HepG2 (cell line): ENCODE data around the gene SCRT2. TPM values are rescaled to one million over a fixed set of nuclear protein-coding genes. Genes with fewer than 3 reads are reported as not detected.

ENCODE experiments used
- CCAR2 ChIP-seq: fragments of 200-400 bp; formaldehyde crosslinking; optimal IDR thresholded peaks from 2 replicates; pipeline ENCODE3; 2018; ENCODE audit warnings: low read depth, mild to moderate bottlenecking, low read length, moderate library complexity
- DMAP1 ChIP-seq: IDR thresholded peaks from 2 replicates; pipeline ENCODE4 v1.6.1; 2016
- ELF4 ChIP-seq: sonication (generic); formaldehyde crosslinking; IDR thresholded peaks from 2 replicates; pipeline ENCODE4 v1.5.0; 2020; ENCODE audit warnings: missing genetic modification reagents, mild to moderate bottlenecking, moderate library complexity, borderline replicate concordance
- ETV5 ChIP-seq: IDR thresholded peaks from 2 replicates; pipeline ENCODE4 v1.6.1; 2018; ENCODE audit warnings: missing biosample characterization, missing genetic modification reagents, inconsistent platforms, borderline replicate concordance
- KDM5A ChIP-seq: fragments of 200-600 bp; sonication (generic); IDR thresholded peaks from 2 replicates; pipeline ENCODE4 v1.7.0; 2018; ENCODE audit warnings: antibody characterized with exemption, mild to moderate bottlenecking, low read length, borderline replicate concordance
- KLF15 ChIP-seq: sonication (generic); formaldehyde crosslinking; IDR thresholded peaks from 2 replicates; pipeline ENCODE4 v1.8.1; 2023; ENCODE audit warnings: borderline replicate concordance, mild to moderate bottlenecking, inconsistent platforms, missing genetic modification reagents, mixed read lengths
- RBM39 ChIP-seq: fragments of 200-400 bp; formaldehyde crosslinking; IDR thresholded peaks from one replicate; pipeline ENCODE4 v1.6.1; 2018; ENCODE audit warnings: antibody characterized with exemption, mild to moderate bottlenecking, low read depth, low read length; ENCODE audit not compliant: poor library complexity, severe bottlenecking
- TBX2 ChIP-seq: sonication (generic); formaldehyde crosslinking; IDR thresholded peaks from 2 replicates; pipeline ENCODE4 v1.5.0; 2020; ENCODE audit warnings: missing genetic modification reagents, mild to moderate bottlenecking, borderline replicate concordance
- XRCC5 ChIP-seq: fragments of 200-400 bp; formaldehyde crosslinking; optimal IDR thresholded peaks from 2 replicates; pipeline ENCODE3; 2017; ENCODE audit warnings: mild to moderate bottlenecking, low read length
- ZBTB38 ChIP-seq: sonication (generic); formaldehyde crosslinking; IDR thresholded peaks from 2 replicates; pipeline ENCODE4 v1.5.1; 2020; ENCODE audit warnings: mild to moderate bottlenecking, missing genetic modification reagents
- ZEB1 ChIP-seq: IDR thresholded peaks from 2 replicates; pipeline ENCODE4 v1.6.1; 2012; ENCODE audit warnings: mild to moderate bottlenecking, low read depth, inconsistent platforms; ENCODE audit not compliant: insufficient replicate concordance
- ZFX ChIP-seq: sonication (generic); formaldehyde crosslinking; IDR thresholded peaks from 2 replicates; pipeline ENCODE4 v1.4.0; 2020; ENCODE audit warnings: mild to moderate bottlenecking, low read depth, missing genetic modification reagents, moderate library complexity
- ZFY ChIP-seq: sonication (generic); formaldehyde crosslinking; IDR thresholded peaks from 2 replicates; pipeline ENCODE4 v1.4.0; 2020; ENCODE audit warnings: missing genetic modification reagents
- ZNF143 ChIP-seq: sonication (generic); formaldehyde crosslinking; IDR thresholded peaks from 2 replicates; pipeline ENCODE4 v1.4.0; 2020; ENCODE audit warnings: missing genetic modification reagents
- ZNF891 ChIP-seq: sonication (generic); formaldehyde crosslinking; IDR thresholded peaks from 2 replicates; pipeline ENCODE4 v1.5.0; 2020; ENCODE audit warnings: mild to moderate bottlenecking, missing genetic modification reagents
- polyA plus RNA-seq, 8 experiments: library from polyadenylated mRNA; depleted of rRNA in 3 of 8; stranded (reverse) in 7 of 8; unstranded in 1 of 8; fragments of >200 nt; fragmentation: Illumina TruSeq in 4 of 8; extraction: Trizol in 4 of 8; gene quantifications; 2 replicates each; pipeline versions ENCODE4 v1.2.1 to v1.2.3, GENCODE V29; 2011 to 2016; ENCODE audit warnings: low read depth in 4 of 8, missing spikeins in 1 of 8, mixed read lengths in 1 of 8; ENCODE audit not compliant: insufficient read depth in 1 of 8
- total RNA-seq, 5 experiments: library from RNA; depleted of rRNA; stranded (reverse); fragments of >200 nt; fragmentation: Illumina TruSeq; extraction: Trizol; gene quantifications; 2 replicates each; pipeline ENCODE4 v1.2.3, GENCODE V29; 2016; ENCODE audit warnings: low read depth in 1 of 5
- TF ChIP-seq, protein P1 (sequence below): sonication (generic); formaldehyde crosslinking; IDR thresholded peaks from 2 replicates; pipeline ENCODE4 v1.5.0; 2020; ENCODE audit warnings: mild to moderate bottlenecking, missing genetic modification reagents, moderate library complexity
- TF ChIP-seq, protein P2 (sequence below): sonication (generic); formaldehyde crosslinking; IDR thresholded peaks from 2 replicates; pipeline ENCODE4 v1.5.1; 2020; ENCODE audit warnings: missing genetic modification reagents, mild to moderate bottlenecking, borderline replicate concordance
- TF ChIP-seq, protein P3 (sequence below): sonication (generic); formaldehyde crosslinking; conservative IDR thresholded peaks from 2 replicates; pipeline ENCODE4 v1.5.0; 2020; ENCODE audit warnings: missing genetic modification reagents
- TF ChIP-seq, protein P4 (sequence below): sonication (generic); formaldehyde crosslinking; IDR thresholded peaks from 2 replicates; pipeline ENCODE4 v1.5.1; 2020; ENCODE audit warnings: mild to moderate bottlenecking, moderate library complexity, missing genetic modification reagents
- TF ChIP-seq, protein P5 (sequence below): sonication (generic); formaldehyde crosslinking; IDR thresholded peaks from 2 replicates; pipeline ENCODE4 v1.9.0; 2022; ENCODE audit warnings: missing genetic modification reagents, mild to moderate bottlenecking, borderline replicate concordance

SCRT2 gene
- total and polyA plus RNA-seq, 2 of the 13 experiments (the other 11 are each of a cell fraction or from before 2014, with no cell fraction given), result not detected

DNA sequence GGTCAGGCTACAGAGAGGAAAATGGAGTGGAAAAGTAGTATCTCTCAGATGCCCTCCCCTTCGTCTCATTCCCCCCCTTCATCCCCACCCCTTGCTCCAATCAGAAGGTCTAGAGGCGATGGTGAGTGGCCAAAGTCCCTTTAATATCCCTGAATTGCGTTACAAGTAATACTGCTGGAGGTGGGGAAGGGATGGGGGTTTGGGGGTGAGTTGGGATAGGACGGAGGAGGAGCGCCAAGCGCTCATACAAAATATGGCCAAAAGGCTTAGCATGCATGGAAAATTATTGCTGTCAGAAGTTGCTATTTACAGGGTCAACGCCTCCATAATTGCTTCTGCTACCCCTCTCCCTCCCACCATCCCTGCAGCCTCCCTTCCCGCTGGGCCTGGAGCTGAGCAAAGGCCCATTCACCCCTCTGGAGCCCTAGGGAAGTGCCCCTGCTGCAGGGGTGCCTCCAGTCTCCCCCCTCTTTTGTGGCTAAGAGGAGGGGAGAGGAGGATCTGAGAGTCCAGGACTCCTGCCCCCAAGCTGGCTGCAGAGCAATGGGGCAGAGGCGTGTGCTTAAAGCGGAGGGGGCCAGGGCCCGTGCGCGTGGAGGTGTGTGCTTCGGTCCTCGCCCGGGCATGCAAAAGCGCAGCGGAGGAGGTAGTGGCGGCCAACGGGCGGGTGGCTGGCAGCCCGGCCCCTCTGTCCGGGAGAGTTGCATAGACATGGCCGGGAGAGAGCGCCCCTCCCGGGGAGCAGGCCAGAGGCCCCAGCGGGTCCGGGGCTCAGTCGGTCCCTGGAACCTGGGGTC lies 13.9 kb downstream of the SCRT2 start (continued):
- TF ChIP-seq, protein P1, sequence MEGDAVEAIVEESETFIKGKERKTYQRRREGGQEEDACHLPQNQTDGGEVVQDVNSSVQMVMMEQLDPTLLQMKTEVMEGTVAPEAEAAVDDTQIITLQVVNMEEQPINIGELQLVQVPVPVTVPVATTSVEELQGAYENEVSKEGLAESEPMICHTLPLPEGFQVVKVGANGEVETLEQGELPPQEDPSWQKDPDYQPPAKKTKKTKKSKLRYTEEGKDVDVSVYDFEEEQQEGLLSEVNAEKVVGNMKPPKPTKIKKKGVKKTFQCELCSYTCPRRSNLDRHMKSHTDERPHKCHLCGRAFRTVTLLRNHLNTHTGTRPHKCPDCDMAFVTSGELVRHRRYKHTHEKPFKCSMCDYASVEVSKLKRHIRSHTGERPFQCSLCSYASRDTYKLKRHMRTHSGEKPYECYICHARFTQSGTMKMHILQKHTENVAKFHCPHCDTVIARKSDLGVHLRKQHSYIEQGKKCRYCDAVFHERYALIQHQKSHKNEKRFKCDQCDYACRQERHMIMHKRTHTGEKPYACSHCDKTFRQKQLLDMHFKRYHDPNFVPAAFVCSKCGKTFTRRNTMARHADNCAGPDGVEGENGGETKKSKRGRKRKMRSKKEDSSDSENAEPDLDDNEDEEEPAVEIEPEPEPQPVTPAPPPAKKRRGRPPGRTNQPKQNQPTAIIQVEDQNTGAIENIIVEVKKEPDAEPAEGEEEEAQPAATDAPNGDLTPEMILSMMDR, result peak; percentile 43
- TF ChIP-seq, protein P2, sequence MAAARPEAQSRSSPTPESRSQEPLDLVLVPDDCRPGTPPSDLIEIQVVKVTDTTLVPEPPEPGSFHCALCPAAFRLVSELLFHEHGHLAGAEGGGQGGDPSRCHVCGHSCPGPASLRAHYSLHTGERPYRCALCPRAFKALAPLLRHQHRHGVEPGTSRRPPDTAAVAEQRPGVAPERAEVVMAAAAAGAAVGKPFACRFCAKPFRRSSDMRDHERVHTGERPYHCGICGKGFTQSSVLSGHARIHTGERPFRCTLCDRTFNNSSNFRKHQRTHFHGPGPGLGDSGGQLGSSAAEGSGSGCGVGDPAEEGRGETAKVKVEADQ (CRISPR knock-in tag), result no peak
- TF ChIP-seq ZEB1 (no peak), ZNF891 (CRISPR knock-in tag) (no peak), KLF15 (no peak), DMAP1 (CRISPR knock-in tag) (peak; percentile 40; the same call in 1 of the 2 replicates), TBX2 (peak; percentile 63; the same call in 1 of the 2 replicates), ETV5 (CRISPR knock-in tag) (peak; percentile 36; the same call in 1 of the 2 replicates), RBM39 (no peak), ZBTB38 (CRISPR knock-in tag) (peak; percentile 30; the same call in 1 of the 2 replicates), ZNF143 (CRISPR knock-in tag) (no peak), CCAR2 (no peak), KDM5A (no peak), ZFX (CRISPR knock-in tag) (peak; percentile 36), ELF4 (no peak), ZFY (CRISPR knock-in tag) (peak; percentile 55), XRCC5 (peak; percentile 10)
- TF ChIP-seq, protein P3, sequence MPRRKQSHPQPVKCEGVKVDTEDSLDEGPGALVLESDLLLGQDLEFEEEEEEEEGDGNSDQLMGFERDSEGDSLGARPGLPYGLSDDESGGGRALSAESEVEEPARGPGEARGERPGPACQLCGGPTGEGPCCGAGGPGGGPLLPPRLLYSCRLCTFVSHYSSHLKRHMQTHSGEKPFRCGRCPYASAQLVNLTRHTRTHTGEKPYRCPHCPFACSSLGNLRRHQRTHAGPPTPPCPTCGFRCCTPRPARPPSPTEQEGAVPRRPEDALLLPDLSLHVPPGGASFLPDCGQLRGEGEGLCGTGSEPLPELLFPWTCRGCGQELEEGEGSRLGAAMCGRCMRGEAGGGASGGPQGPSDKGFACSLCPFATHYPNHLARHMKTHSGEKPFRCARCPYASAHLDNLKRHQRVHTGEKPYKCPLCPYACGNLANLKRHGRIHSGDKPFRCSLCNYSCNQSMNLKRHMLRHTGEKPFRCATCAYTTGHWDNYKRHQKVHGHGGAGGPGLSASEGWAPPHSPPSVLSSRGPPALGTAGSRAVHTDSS (CRISPR knock-in tag), result no peak
- TF ChIP-seq, protein P4, sequence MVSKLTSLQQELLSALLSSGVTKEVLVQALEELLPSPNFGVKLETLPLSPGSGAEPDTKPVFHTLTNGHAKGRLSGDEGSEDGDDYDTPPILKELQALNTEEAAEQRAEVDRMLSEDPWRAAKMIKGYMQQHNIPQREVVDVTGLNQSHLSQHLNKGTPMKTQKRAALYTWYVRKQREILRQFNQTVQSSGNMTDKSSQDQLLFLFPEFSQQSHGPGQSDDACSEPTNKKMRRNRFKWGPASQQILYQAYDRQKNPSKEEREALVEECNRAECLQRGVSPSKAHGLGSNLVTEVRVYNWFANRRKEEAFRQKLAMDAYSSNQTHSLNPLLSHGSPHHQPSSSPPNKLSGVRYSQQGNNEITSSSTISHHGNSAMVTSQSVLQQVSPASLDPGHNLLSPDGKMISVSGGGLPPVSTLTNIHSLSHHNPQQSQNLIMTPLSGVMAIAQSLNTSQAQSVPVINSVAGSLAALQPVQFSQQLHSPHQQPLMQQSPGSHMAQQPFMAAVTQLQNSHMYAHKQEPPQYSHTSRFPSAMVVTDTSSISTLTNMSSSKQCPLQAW (CRISPR knock-in tag), result no peak
- TF ChIP-seq, protein P5, sequence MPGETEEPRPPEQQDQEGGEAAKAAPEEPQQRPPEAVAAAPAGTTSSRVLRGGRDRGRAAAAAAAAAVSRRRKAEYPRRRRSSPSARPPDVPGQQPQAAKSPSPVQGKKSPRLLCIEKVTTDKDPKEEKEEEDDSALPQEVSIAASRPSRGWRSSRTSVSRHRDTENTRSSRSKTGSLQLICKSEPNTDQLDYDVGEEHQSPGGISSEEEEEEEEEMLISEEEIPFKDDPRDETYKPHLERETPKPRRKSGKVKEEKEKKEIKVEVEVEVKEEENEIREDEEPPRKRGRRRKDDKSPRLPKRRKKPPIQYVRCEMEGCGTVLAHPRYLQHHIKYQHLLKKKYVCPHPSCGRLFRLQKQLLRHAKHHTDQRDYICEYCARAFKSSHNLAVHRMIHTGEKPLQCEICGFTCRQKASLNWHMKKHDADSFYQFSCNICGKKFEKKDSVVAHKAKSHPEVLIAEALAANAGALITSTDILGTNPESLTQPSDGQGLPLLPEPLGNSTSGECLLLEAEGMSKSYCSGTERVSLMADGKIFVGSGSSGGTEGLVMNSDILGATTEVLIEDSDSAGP (CRISPR knock-in tag), result peak; percentile 44; the same call in 1 of the 2 replicates
